Thymus (tissue), 14 donors: Measurements from ENCODE around the gene TFDP3. TPM values are rescaled to one million over a fixed set of nuclear protein-coding genes. Genes with fewer than 3 reads are reported as not detected.

Experiments
- DNase-seq, 9 donors: peaks; one replicate each; pipeline ENCODE4 v3.0.0-alpha.2; 2013; ENCODE audit warnings: low spot score in 9 of 9, low read depth in 6 of 9, missing footprints in 1 of 9
- H3K27ac ChIP-seq, 2 donors: one replicate each; pipeline ENCODE4 v1.5.1; 2013; ENCODE audit warnings: control low read depth in 1 of 2, low read depth in 1 of 2, low read length in 1 of 2, mild to moderate bottlenecking in 1 of 2, moderate library complexity in 1 of 2
- H3K27me3 ChIP-seq, 2 donors: one replicate each; pipeline ENCODE4 v1.5.1; 2013; ENCODE audit warnings: low read length in 1 of 2; ENCODE audit not compliant: control insufficient read depth in 2 of 2, insufficient read depth in 1 of 2
- H3K36me3 ChIP-seq, 2 donors: one replicate each; pipeline ENCODE4 v1.5.1; 2013; ENCODE audit warnings: low read length in 1 of 2, mild to moderate bottlenecking in 1 of 2, moderate library complexity in 1 of 2; ENCODE audit not compliant: control insufficient read depth in 2 of 2, insufficient read depth in 2 of 2
- H3K4me1 ChIP-seq, 2 donors: one replicate each; pipeline ENCODE4 v1.5.1; 2013; ENCODE audit warnings: low read length in 2 of 2; ENCODE audit not compliant: control insufficient read depth in 2 of 2, insufficient read depth in 2 of 2
- H3K4me3 ChIP-seq, 2 donors: one replicate each; pipeline ENCODE4 v1.5.1; 2013; ENCODE audit warnings: low read length in 2 of 2, control low read depth in 1 of 2, mild to moderate bottlenecking in 1 of 2
- H3K9me3 ChIP-seq, 2 donors: one replicate each; pipeline ENCODE4 v1.5.1; 2013; ENCODE audit warnings: low read length in 1 of 2, mild to moderate bottlenecking in 1 of 2; ENCODE audit not compliant: control insufficient read depth in 2 of 2, insufficient read depth in 1 of 2
- WGBS: extraction: QIAGEN DNeasy Blood & Tissue Kit; methylation state at CpG from one replicate; pipeline ENCODE4 v1.1.7; 2013; 5-methylcytosine and 5-hydroxymethylcytosine counted together
- long read RNA-seq, 10 donors: transcript quantifications; one replicate each; lab custom pipeline, GENCODE V29; 2026
- polyA plus RNA-seq: library from polyadenylated mRNA; stranded (reverse); fragments of 200-250 nt; gene quantifications from one replicate; pipeline ENCODE4 v1.2.3, GENCODE V29; 2013
- total RNA-seq: library from RNA; stranded (reverse); fragments of 120-200 nt; gene quantifications from one replicate; pipeline ENCODE4 v1.2.4, GENCODE V29; 2013
- donor health status: healthy.

The TFDP3 gene
- total RNA-seq (not detected), polyA plus RNA-seq (not detected)
- long read RNA-seq, donor 1 = 0 reads
- long read RNA-seq, donor 2 = 0 reads
- long read RNA-seq, donor 3, partial matches to known transcripts = 0 of 2 reads
- long read RNA-seq, donor 3, other reads (novel, unspliced or antisense) = 0 of 2 reads
- long read RNA-seq, donor 4 = 0 reads
- long read RNA-seq, donor 5, partial matches to known transcripts = 0 of 1 reads
- long read RNA-seq, donor 5, other reads (novel, unspliced or antisense) = 0 of 1 reads
- long read RNA-seq, donor 6 = 0 reads
- long read RNA-seq, donor 7 = 0 reads
- long read RNA-seq, donor 8 = 0 reads
- long read RNA-seq, donor 9 = 0 reads
- long read RNA-seq, donor 10, partial matches to known transcripts = 0 of 1 reads
- long read RNA-seq, donor 10, other reads (novel, unspliced or antisense) = 0 of 1 reads

DNA sequence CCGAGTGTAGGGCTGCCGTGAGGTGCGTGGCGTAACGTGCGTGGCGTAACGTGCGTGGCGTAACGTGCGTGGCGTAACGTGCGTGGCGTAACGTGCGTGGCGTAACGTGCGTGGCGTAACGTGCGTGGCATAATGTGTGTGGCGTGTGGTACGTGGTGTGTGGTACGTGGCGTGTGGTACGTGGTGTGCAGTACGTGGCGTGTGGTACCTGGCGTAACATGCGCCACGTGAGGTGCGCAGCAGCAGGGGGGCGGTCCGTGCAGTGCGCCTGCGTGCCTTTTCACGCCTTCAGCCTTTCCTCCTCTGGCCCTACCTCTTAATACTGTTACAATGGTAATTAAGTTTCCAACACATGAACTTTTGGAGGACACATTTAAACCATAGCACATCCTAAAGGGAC is at the start of gene TFDP3:
TFDP3 (minus strand) TSS at position 26 of the 400 bp plus-strand sequence. CDS start 95 bp downstream, outside the sequence.
- DNase-seq = no peak
- WGBS = 97% methylated on average over 40 of the region's 40 CpGs
- Histone ChIP-seq H3K27me3 (no peaks in the 10 kb centered on the region), H3K9me3 (no peaks in the 10 kb centered on the region), H3K27ac (no peak within 1 kb of the TSS), H3K4me3 (no peak within 1 kb of the TSS), H3K36me3 (no peaks in the 10 kb centered on the region), H3K4me1 (no peaks in the 10 kb centered on the region)

DNA sequence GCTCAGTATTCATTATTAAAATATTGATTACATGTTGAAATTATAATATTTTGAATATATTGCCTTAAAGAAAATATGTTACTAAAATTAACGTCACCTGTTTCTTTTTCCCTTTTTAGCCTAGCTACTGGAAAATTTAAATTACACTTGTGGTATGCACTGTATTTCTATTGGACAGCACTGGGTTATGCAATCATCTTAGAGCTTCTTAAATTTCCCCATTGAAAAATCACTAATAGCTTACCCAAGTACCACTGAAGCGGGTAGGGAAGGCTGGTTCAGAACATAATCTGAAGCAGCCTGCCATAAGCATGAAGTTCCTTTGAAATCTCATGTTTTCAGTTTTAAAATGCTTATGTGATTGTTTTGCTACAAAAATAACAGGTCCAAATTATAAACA is 49.5 kb upstream of the TFDP3 start:
- DNase-seq = no peak
- no peaks in the 10 kb centered on the region for H3K36me3 ChIP-seq
- no peaks in the 10 kb centered on the region for H3K9me3 ChIP-seq
- no peaks in the 10 kb centered on the region for H3K27me3 ChIP-seq
- no peak overlapping the region for H3K4me3 ChIP-seq
- no peaks in the 10 kb centered on the region for H3K4me1 ChIP-seq
- 98% methylated on average over 2 of the region's 2 CpGs for WGBS
- no peak overlapping the region for H3K27ac ChIP-seq

DNA sequence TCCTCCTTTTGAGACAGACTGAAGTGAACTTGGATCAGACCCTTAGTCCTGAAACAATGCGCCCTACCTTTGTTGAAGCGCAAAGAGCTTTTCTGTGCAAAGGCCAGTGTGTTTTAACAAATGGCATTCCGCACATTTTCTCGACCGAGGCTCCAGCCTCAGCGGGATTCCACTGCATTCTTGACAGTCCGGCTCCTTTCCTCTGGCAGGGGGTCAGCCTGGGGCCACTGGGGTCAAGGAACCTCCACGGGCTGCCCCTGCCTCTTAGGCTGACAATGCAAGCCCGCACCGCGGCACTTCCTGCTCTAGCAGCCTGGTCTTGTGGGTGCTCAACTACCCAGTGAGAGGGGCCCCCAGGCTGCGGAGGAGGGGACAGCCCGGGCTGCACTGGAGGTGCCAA is 47.2 kb upstream of the TFDP3 start:
- Histone ChIP-seq H3K4me1 (no peaks in the 10 kb centered on the region), H3K27me3 (no peaks in the 10 kb centered on the region), H3K27ac (no peak overlapping the region), H3K4me3 (no peak overlapping the region), H3K9me3 (no peaks in the 10 kb centered on the region), H3K36me3 (no peaks in the 10 kb centered on the region)
- DNase-seq = peak in 1 of 9 donors; percentile 9
- 34% methylated on average over 13 of the region's 13 CpGs for WGBS

DNA sequence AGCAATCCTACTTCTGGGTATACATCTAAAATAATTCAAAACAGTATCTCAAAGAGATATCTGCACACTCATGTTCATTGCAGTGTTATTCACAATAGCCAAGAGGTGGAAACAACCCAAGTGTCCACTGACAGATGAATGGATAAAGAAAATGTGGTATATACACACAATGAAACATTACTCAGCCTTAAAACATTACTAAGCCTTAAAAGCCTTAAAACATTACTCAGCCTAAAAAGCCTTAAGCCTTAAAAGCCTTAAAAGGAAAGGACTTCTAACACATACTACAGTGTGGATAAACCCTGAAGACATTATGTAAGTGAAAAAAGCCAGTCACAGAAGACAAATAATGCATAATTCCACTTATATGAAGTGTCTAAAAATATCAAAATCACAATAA is 40.3 kb upstream of the TFDP3 start:
- H3K27me3 ChIP-seq = no peaks in the 10 kb centered on the region
- no peak for DNase-seq

DNA sequence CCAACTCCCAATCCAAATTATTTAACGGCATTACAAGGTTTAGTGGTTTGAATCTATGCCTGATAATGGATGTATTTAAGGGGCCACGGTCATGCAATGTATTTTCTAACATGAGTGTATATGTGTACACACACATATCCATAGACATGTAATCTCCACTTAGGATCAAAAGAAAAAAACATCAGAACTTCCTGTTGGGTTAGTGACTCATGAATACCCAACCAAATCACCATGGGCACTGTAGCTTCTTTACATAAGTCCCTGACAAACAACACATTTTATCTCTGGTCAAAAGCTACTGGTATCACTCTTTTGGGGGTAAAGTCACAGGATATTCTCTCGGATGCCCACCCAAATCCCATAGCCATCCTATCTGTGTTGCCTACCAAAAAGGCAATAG is 36.5 kb upstream of the TFDP3 start:
- Histone ChIP-seq H3K27ac (no peak overlapping the region), H3K36me3 (no peaks in the 10 kb centered on the region), H3K27me3 (no peaks in the 10 kb centered on the region), H3K9me3 (no peaks in the 10 kb centered on the region), H3K4me1 (no peaks in the 10 kb centered on the region), H3K4me3 (no peak overlapping the region)
- 95% methylated on average over 3 of the region's 3 CpGs for WGBS
- DNase-seq = no peak

More for the DNA sequence above, 40.3 kb upstream of the TFDP3 start:
- H3K4me3 ChIP-seq = no peak overlapping the region
- H3K27ac ChIP-seq = no peak overlapping the region
- H3K9me3 ChIP-seq = no peaks in the 10 kb centered on the region
- no peaks in the 10 kb centered on the region for H3K4me1 ChIP-seq
- H3K36me3 ChIP-seq = no peaks in the 10 kb centered on the region

DNA sequence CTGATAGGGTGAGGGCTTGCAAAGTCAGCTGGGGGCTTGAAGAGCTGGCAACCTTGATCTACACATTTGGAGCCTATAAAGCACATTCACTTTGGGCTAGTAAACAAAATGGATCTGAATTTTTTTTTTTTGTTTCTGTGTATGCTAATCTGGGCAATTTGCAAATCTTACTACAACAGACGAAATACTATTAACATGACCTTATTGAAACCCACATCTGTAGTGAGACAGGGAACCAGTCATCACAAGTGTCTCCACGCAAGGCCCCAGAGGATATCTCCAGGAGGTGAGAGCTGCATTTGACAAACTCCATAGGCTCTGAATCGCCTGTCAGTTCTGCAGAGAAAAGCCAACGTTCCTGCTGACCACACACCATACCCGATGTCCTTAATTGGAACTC is 33.0 kb upstream of the TFDP3 start:
- Histone ChIP-seq H3K36me3 (no peaks in the 10 kb centered on the region), H3K9me3 (no peaks in the 10 kb centered on the region), H3K4me3 (no peak overlapping the region), H3K4me1 (peaks cover 0 to 2% of the 10 kb centered on the region in 2 donors), H3K27me3 (no peaks in the 10 kb centered on the region), H3K27ac (no peak overlapping the region)
- WGBS = 94% methylated on average over 5 of the region's 5 CpGs
- DNase-seq = no peak

DNA sequence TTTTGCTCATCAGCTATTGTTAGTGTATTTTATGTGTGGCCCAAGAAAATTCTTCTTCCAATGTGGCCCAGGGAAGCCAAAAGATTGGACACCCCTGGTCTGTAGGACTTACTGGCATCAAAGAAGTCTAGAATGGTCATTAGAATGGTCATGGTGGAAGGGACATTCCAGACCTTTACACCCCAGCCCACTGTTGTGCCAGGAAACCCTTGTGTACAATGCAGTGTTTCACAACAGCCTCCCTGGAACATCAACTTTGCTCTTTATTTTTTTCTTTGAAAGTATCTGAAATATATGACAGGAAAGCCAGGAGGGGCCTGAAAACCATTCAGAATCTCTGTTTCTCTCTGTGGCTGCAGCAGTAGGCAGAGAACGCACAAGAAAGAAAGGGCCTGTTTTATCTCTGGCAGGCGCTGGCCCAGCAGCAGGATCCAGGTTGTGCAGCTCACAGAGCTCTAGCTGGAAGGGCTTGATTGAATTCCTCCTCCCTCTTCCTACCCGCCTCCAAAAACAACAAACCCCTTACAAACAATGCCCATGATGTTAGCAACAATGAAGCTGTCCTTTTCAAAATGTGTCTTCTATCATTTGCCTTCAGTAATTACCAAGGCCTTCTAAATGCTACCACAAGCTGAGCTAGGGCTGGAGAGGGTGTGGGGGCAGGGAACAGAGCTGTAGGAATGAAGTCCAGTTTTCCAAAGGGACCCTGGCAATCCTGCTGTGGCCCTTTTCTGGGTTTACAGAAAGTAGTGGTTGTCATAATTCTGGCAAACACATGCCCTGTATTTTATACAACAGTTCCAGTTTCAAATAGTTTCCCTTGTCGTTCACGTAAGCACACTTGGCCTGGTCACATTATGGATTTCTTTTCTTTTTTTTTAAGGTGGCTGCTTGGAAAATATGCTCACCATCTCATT is 32.3 kb upstream of the TFDP3 start:
- Histone ChIP-seq H3K4me3 (no peak overlapping the region), H3K27ac (no peak overlapping the region), H3K4me1 (peaks cover 0 to 2% of the 10 kb centered on the region in 2 donors), H3K9me3 (no peaks in the 10 kb centered on the region), H3K36me3 (no peaks in the 10 kb centered on the region), H3K27me3 (no peaks in the 10 kb centered on the region)
- WGBS = 94% methylated on average over 5 of the region's 5 CpGs
- no peak for DNase-seq

GRCh38 chrX:133249266-133250058 is 31.3 kb upstream of the TFDP3 start:
- H3K27ac ChIP-seq = no peak overlapping the region
- peaks cover 0 to 2% of the 10 kb centered on the region in 2 donors for H3K4me1 ChIP-seq
- DNase-seq = no peak
- H3K4me3 ChIP-seq = no peak overlapping the region
- 89% methylated on average over 4 of the region's 4 CpGs for WGBS
- H3K9me3 ChIP-seq = no peaks in the 10 kb centered on the region
- no peaks in the 10 kb centered on the region for H3K36me3 ChIP-seq
- no peaks in the 10 kb centered on the region for H3K27me3 ChIP-seq
